Measurements from ENCODE around the gene MATN4.
A peak's percentile ranks its signal among the peaks of the same experiment; 100 is the strongest.

MATN4 gene

DNA sequence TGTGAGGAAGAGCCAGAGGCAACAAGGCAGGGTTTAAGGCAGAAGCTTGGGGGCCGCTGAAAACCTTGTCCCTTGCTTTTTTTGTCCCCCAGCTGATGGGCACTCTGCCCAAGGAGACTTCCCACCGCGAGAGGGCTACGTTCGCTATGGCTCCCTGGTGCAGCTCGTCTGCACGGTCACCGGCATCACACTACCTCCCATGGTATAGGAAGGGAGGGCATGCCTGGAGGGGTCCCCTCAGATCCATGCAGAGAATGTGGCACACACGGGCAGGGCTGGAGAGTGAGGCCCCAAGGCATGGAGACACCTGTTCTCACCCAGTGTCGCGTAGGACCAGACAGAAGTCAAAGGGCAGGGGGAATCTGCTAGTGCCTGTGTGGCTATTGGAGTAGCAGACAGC lies 5.8 kb upstream of the MATN4 start:
- TF ChIP-seq, protein P1, sequence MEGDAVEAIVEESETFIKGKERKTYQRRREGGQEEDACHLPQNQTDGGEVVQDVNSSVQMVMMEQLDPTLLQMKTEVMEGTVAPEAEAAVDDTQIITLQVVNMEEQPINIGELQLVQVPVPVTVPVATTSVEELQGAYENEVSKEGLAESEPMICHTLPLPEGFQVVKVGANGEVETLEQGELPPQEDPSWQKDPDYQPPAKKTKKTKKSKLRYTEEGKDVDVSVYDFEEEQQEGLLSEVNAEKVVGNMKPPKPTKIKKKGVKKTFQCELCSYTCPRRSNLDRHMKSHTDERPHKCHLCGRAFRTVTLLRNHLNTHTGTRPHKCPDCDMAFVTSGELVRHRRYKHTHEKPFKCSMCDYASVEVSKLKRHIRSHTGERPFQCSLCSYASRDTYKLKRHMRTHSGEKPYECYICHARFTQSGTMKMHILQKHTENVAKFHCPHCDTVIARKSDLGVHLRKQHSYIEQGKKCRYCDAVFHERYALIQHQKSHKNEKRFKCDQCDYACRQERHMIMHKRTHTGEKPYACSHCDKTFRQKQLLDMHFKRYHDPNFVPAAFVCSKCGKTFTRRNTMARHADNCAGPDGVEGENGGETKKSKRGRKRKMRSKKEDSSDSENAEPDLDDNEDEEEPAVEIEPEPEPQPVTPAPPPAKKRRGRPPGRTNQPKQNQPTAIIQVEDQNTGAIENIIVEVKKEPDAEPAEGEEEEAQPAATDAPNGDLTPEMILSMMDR (IDR thresholded peaks at IDR 0.05; ENCODE audit: low read depth, low read length, missing control alignments), result no peak
- no peak overlapping the region for H3K4me3 ChIP-seq (replicated peaks; ENCODE audit: low read depth, low read length)
- DNase-seq (ENCODE audit: extremely low read depth, low read depth), result no peak

DNA sequence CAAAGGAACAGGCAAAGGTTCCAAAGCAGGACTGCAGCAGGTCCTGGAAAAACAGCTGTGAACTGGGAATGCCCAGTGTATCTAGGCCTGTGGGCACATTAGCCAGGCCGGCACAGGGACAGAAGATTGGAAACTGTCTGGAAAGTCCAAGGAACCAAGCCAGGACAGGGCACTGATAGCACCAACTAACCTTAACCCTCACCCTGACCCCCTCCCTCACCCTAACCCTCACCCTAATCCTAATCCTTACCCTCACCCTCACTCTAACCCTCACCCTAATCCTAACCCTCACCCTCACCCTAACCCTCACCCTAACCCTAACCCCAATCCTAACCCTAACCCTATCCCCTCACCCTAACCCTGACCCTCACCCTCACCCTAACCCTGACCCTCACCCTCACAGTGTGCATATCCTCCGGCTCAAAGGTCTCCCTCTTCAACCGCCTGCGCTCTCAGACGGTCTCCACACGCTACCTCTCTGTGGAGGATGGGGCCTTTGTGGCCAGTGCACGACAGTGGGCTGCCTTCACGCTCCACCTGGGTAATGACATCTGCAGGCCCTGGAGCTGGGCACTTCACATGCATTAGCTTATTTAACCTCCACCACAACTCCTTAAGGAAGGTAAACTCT lies 5.1 kb upstream of the MATN4 start:
- no peak for DNase-seq (ENCODE audit: extremely low read depth, low read depth)

DNA sequence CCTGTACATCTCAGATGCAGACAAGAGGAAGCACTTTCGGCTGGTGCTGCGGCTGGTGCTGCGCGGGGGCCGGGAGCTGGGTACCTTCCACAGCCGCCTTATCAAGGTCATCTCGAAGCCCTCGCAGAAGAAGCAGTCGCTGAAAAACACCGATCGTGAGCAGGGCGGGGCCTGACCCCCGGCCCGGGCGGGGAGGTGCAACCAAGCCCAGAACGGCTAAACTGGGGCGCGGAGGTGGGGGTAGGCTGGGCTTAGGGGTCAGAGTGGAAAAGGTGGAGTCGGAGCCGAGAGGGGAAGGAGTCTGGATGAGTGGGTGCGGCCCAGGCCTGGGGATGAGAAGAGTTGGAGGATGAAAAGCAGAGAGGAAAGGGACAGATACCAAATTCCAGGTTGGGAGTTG lies 4.1 kb upstream of the MATN4 start:
- H3K4me3 ChIP-seq (replicated peaks; ENCODE audit: low read depth, low read length), result no peak overlapping the region
- TF ChIP-seq, protein P1 (IDR thresholded peaks at IDR 0.05; ENCODE audit: low read depth, low read length, missing control alignments), result no peak
- DNase-seq (ENCODE audit: extremely low read depth, low read depth), result no peak

More for the DNA sequence above, 5.1 kb upstream of the MATN4 start:
- TF ChIP-seq, protein P1 (IDR thresholded peaks at IDR 0.05; ENCODE audit: low read depth, low read length, missing control alignments), result no peak
- no peak overlapping the region for H3K4me3 ChIP-seq (replicated peaks; ENCODE audit: low read depth, low read length)

DNA sequence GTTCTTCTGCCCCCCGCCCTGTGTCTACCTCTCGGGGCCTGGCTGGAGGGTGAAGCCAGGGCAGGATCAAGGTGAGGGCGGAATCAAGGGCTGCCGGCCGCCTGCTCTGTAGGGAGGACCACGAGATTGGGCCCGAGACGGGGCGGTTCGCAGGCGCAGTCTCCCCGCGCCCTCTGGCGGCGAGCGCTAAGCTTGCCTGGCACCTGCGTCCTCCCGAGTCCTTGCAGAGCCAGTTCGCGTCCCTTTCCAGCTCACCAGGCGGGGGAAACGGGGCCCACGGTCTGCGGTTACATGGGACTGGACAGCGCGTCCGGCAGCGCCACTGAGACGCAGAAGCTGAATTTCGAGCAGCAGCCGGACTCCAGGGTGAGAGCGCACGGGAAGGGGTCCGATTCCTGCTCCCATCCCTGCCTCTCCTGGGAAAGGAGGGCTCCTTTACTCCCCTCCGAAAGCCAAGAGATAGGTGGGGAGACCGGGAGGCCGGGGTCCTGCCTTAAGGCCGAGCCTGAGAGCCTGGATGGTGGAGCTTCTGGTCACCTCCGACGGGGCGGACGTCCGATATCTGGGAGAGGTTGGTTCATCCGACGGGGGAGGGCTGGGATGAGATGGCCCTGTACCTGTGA lies 3.6 kb upstream of the MATN4 start:
- no peak overlapping the region for H3K4me3 ChIP-seq (replicated peaks; ENCODE audit: low read depth, low read length)

DNA sequence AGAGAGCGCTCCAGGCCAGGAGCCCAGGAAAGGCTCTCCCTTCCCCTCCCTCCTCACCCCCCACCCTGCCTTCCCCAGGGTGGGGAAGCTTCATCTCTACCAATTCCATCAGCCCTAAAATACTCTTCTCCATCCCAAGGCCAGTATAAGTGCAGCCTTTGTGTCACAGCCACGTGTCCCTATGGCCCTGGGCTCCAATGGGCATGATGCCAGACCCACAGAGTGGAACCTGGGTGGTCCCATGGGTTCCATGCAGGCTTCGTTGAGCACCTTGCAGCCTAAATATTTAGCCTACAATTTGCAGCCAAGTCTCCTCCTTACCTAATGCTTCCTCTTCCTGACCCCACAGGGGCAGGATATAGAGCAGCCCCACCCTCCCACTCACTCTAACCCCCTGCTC lies 976 bp upstream of the MATN4 start:
- no peak overlapping the region for H3K4me3 ChIP-seq (replicated peaks; ENCODE audit: low read depth, low read length)
- DNase-seq (ENCODE audit: extremely low read depth, low read depth), result no peak
- TF ChIP-seq, protein P1 (IDR thresholded peaks at IDR 0.05; ENCODE audit: low read depth, low read length, missing control alignments), result no peak

More for the DNA sequence above, 3.6 kb upstream of the MATN4 start:
- no peak for DNase-seq (ENCODE audit: extremely low read depth, low read depth)
- TF ChIP-seq, protein P1 (IDR thresholded peaks at IDR 0.05; ENCODE audit: low read depth, low read length, missing control alignments), result peak; percentile 87

DNA sequence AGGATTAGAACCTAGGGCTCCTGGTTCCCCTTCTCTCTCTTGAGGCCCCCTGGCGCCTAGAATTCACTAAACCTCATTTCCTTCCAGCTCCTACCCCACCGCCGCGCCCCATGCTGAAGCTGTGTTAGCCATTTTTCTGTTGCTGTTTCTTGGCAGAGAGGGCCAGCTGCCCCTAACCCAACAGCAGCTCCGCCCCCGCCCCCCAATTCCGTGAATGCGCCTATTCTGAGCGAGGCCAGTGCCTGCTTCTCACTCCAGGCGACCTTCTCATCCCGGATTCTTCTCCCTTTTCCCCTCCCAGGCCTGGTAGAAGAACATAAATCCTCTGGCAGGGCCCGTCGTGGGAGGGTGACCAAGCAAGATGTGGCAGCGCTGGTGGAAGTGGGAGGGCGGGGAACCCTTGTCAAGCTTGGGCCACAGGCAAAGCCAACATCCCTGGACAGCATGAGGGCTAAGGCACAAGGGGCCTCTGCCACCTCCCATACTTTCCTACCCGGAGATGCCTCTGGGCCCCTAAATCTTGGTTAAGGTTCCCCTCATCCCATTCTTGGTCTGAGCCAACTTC lies 941 bp downstream of the MATN4 start:
- no peak overlapping the region for H3K4me3 ChIP-seq (replicated peaks; ENCODE audit: low read depth, low read length)
- TF ChIP-seq, protein P1 (IDR thresholded peaks at IDR 0.05; ENCODE audit: low read depth, low read length, missing control alignments), result no peak
- DNase-seq (ENCODE audit: extremely low read depth, low read depth), result no peak
